ENCODE measurements around the gene ANTXR1. TPM values are rescaled to one million over a fixed set of nuclear protein-coding genes. Genes with fewer than 3 reads are reported as not detected.

ANTXR1 gene
- total and polyA plus RNA-seq, 10 donors = 2.8 to 66.7 (median 36.9) TPM

DNA sequence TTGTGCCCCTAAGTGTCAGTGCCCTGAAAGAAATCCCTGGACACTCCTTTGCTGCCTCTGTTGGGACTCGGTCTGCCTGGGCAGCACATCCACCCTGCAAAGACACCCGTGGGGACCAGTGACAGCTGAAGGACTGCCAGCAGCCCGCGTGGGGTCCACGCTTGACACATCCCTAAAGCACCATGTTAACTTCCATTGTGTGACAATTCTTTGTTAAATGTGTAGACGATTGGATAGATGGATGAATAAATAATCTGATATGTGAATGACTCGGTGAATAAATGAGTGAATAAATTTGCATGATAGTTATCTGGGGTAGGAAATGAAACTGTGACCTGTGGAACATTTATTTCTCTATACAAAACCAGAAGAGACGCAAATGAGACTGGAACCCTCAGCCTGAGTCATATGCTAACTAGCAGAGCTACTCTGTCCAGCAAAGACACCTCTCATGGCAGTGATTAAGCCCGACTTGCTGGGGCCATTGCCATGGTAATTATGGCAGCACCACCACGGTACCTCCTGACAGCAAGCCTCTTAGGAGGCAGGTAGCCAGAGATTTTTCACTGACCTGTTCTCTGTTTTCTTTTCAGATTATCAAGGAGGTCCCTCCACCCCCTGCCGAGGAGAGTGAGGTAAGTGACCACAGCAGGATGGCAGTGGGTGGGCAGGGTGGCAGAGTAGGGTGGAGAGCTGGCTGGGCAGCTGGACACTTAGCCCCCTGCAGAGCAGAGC lies 156.8 kb downstream of the ANTXR1 start:
- Histone ChIP-seq H3K27ac (peak overlapping the region in 3 of 8 donors; percentile 6 to 45 (median 15)), H3K4me1 (peaks cover 0 to 11% (median 4%) of the 10 kb centered on the region in 6 donors), H3K4me3 (no peak overlapping the region), H3K9me3 (no peaks in the 10 kb centered on the region), H3K36me3 (no peaks in the 10 kb centered on the region), H3K27me3 (replicated peaks in 1 of 7) (peaks cover 0 to 6% (median 0%) of the 10 kb centered on the region in 7 donors)
- 74 to 88% (median 82%) methylated on average over 11 of the region's 11 CpGs for WGBS, 5 donors
- DNase-seq = no peak
- intact Hi-C loops (cut with DNase I; ENCODE audit: low total_unique reads) = no loop called here
- TF ChIP-seq POLR2AphosphoS5 (IDR thresholded peaks at IDR 0.05) = no peak
- no peak for TF ChIP-seq CTCF (IDR thresholded peaks at IDR 0.05 in 8 of 11, conservative IDR thresholded peaks at IDR 0.05 in 3 of 11)
- TF ChIP-seq POLR2A (IDR thresholded peaks at IDR 0.05) = no peak

DNA sequence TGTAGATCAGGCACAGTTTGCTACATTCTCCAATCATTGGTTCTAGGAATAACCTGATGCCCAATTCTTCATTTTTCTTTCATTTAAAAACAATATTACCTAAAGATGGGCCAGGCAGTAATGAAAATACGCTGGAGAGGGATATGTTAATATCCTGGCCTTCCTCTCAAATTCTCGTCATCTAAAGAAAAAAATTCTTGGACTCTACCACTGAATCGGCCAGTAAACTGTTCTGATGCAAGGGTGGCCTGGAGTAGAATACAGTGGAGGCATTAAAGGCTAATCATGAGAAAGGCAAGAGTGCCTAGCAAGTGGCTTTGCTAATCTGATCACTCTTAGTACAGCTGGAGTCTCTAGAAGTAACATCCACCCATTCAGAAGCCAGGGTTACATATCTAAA lies 157.7 kb downstream of the ANTXR1 start:
- H3K27me3 ChIP-seq (replicated peaks in 1 of 7) = peaks cover 0 to 3% (median 0%) of the 10 kb centered on the region in 7 donors
- intact Hi-C loops (cut with DNase I; ENCODE audit: low total_unique reads) = no loop called here
- peaks cover 0 to 5% (median 0%) of the 10 kb centered on the region in 6 donors for H3K4me1 ChIP-seq
- DNase-seq = no peak
- no peaks in the 10 kb centered on the region for H3K36me3 ChIP-seq
- peak overlapping the region in 1 of 8 donors; percentile 17 for H3K27ac ChIP-seq
- H3K9me3 ChIP-seq = no peaks in the 10 kb centered on the region
- TF ChIP-seq POLR2A (IDR thresholded peaks at IDR 0.05) (no peak), POLR2AphosphoS5 (IDR thresholded peaks at IDR 0.05) (no peak), CTCF (IDR thresholded peaks at IDR 0.05 in 8 of 11, conservative IDR thresholded peaks at IDR 0.05 in 3 of 11) (no peak)
- WGBS, 5 donors = 70 to 90% (median 76%) methylated on average over 3 of the region's 3 CpGs
- H3K4me3 ChIP-seq = no peak overlapping the region

DNA sequence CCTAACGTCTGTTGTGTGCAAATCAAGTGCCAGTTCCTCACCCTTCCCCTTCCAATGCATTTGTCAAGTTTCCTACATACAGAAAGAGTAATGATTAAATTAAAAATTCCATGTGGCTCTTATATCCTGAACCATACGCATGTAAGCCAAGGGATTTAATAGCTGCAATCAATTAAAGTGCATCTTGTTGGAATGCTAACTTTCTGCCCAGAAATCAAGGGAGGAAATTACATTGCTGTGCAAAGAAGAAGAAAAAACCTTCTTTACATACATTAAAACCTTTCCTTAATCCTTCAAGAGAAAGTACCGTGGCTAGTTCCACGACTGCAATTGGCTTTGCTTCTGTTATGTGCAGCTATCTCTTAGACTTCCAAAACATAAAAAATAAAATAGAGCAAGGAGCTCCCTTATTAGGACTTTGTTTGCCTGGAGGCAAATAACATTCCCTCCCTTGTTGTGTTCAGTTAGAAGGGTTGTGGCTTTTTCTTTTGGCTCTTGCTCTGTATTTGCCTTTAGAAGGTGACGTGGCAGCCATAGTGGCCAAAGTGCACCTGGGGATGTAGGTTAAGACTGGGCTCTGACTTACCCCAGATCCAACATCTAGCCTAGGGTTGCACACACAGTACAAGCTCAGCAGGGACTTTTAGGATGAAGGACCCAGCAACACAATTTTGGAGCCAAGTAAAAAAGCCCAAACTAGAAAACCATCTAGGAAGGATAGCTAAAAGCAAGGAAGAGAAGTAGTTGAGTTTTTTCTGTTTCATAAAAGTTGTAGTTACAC lies 158.3 kb downstream of the ANTXR1 start:
- no peak overlapping the region for H3K4me3 ChIP-seq
- intact Hi-C loops (cut with DNase I; ENCODE audit: low total_unique reads) = no loop called here

More for the DNA sequence above, 158.3 kb downstream of the ANTXR1 start:
- peaks cover 0 to 3% (median 0%) of the 10 kb centered on the region in 7 donors for H3K27me3 ChIP-seq (replicated peaks in 1 of 7)
- TF ChIP-seq CTCF (IDR thresholded peaks at IDR 0.05 in 8 of 11, conservative IDR thresholded peaks at IDR 0.05 in 3 of 11) (no peak), POLR2A (IDR thresholded peaks at IDR 0.05) (no peak), POLR2AphosphoS5 (IDR thresholded peaks at IDR 0.05) (no peak)
- H3K4me1 ChIP-seq = peaks cover 0 to 6% (median 0%) of the 10 kb centered on the region in 6 donors
- peak overlapping the region in 2 of 8 donors; percentile 17 to 24 for H3K27ac ChIP-seq
- DNase-seq = no peak
- WGBS, 5 donors = 55 to 80% (median 71%) methylated on average over 5 of the region's 5 CpGs
- no peaks in the 10 kb centered on the region for H3K9me3 ChIP-seq
- H3K36me3 ChIP-seq = no peaks in the 10 kb centered on the region

Measured in spleen (tissue), 11 donors.